GM18519 (cell line): Measurements from ENCODE around the gene ATP9A.
"Not testable (repeated sequence)": the region's sequence is repeated elsewhere in the genome, so short reads cannot be mapped to it uniquely, and the experiment has no call there.

Source experiments
- ATAC-seq: cut with Tn5 transposase; IDR thresholded peaks from one replicate; pipeline ENCODE4 v1.9.1; 2021; ENCODE audit warnings: mild to moderate bottlenecking, moderate library complexity; ENCODE audit not compliant: unreplicated experiment, low FRiP score

ATP9A gene

GRCh38 chr20:51661609-51662178 is 106.5 kb downstream of the ATP9A start:
- no peak for ATAC-seq

- ATAC-seq, result no peak
Measured at GRCh38 chr20:51660672-51661608, 107.2 kb downstream of the ATP9A start.

- no peak for ATAC-seq
Measured at GRCh38 chr20:51659491-51660050, 108.6 kb downstream of the ATP9A start.

- ATAC-seq, result no peak
Measured at GRCh38 chr20:51656726-51657260, 111.4 kb downstream of the ATP9A start.

GRCh38 chr20:51656089-51656488 is 112.1 kb downstream of the ATP9A start:
- not testable (repeated sequence) for ATAC-seq

GRCh38 chr20:51654495-51654894 is 113.7 kb downstream of the ATP9A start:
- no peak for ATAC-seq

GRCh38 chr20:51654060-51654459 is 114.1 kb downstream of the ATP9A start:
- no peak for ATAC-seq

- ATAC-seq, result no peak
Measured at GRCh38 chr20:51653226-51653625, 115.0 kb downstream of the ATP9A start.

- no peak for ATAC-seq
Measured at GRCh38 chr20:51651921-51652549, 116.2 kb downstream of the ATP9A start.

GRCh38 chr20:51650685-51651134 is 117.5 kb downstream of the ATP9A start:
- no peak for ATAC-seq

GRCh38 chr20:51648571-51648947 is 119.6 kb downstream of the ATP9A start:
- no peak for ATAC-seq

GRCh38 chr20:51647674-51648570 is 120.3 kb downstream of the ATP9A start:
- no peak for ATAC-seq

GRCh38 chr20:51643810-51644209 is 124.4 kb downstream of the ATP9A start:
- not testable (repeated sequence) for ATAC-seq

GRCh38 chr20:51643390-51643789 is 124.8 kb downstream of the ATP9A start:
- ATAC-seq, result no peak

GRCh38 chr20:51641866-51642265 is 126.3 kb downstream of the ATP9A start:
- ATAC-seq, result no peak

- no peak for ATAC-seq
Measured at GRCh38 chr20:51640743-51641142, 127.4 kb downstream of the ATP9A start.

- peak; percentile 55 for ATAC-seq
Measured at GRCh38 chr20:51639206-51639832, 128.9 kb downstream of the ATP9A start.

- no peak for ATAC-seq
Measured at GRCh38 chr20:51637241-51637640, 130.9 kb downstream of the ATP9A start.

GRCh38 chr20:51636123-51636522 is 132.1 kb downstream of the ATP9A start:
- no peak for ATAC-seq
